Adrenal gland (tissue), 12 donors: ENCODE data around the gene SUPT5H. TPM values are rescaled to one million over a fixed set of nuclear protein-coding genes. Genes with fewer than 3 reads are reported as not detected.

Source experiments
- DNase-seq, 7 donors: peaks; one replicate each; pipeline ENCODE4 v3.0.0-alpha.2; 2019 to 2020
- H3K27ac ChIP-seq, 5 donors: fragments of 200-600 bp; sonication (generic) in 4 of 5; 1 replicate in 3 of 5; 2 replicates in 2 of 5; pipeline versions ENCODE4 v1.5.1 to v1.8.0; 2016 to 2020; ENCODE audit warnings: mild to moderate bottlenecking in 1 of 5
- H3K27me3 ChIP-seq: fragments of 200-600 bp; 2 replicates; pipeline ENCODE4 v1.8.0; 2021
- H3K36me3 ChIP-seq, 2 donors: fragments of 200-600 bp; replicated peaks in 1 of 2; 1 replicate in 1 of 2; 2 replicates in 1 of 2; pipeline versions ENCODE4 v1.5.1 to v1.8.0; 2018 to 2022
- H3K4me1 ChIP-seq, 2 donors: fragments of 200-600 bp; replicated peaks in 1 of 2; 1 replicate in 1 of 2; 2 replicates in 1 of 2; pipeline versions ENCODE4 v1.5.1 to v1.8.0; 2018 to 2021
- H3K4me3 ChIP-seq, 4 donors: fragments of 200-600 bp; sonication (generic) in 3 of 4; one replicate each; pipeline ENCODE4 v1.5.1; 2016 to 2018
- H3K9me3 ChIP-seq, 3 donors: fragments of 200-600 bp; sonication (generic) in 1 of 3; replicated peaks in 1 of 3; 1 replicate in 2 of 3; 2 replicates in 1 of 3; pipeline versions ENCODE4 v1.5.1 to v1.8.0; 2016 to 2021
- POLR2A ChIP-seq, 2 donors: fragments of 450-650 bp; IDR thresholded peaks; one replicate each; pipeline ENCODE4 v1.6.1; 2017; ENCODE audit warnings: antibody characterized with exemption in 2 of 2, mild to moderate bottlenecking in 2 of 2, moderate library complexity in 1 of 2
- WGBS, 4 donors: extraction: QIAGEN DNeasy Blood & Tissue Kit in 2 of 4; methylation state at CpG; one replicate each; pipeline versions ENCODE4 v1.1.5 to v1.1.7; 2013 to 2017; 5-methylcytosine and 5-hydroxymethylcytosine counted together
- intact Hi-C, 2 donors: fragments of 100-400 bp; cut with DNase I; formaldehyde crosslinking; loops; one replicate each; pipeline versions ENCODE4 v1.14.1 to v1.15.0; 2022 to 2023
- polyA plus RNA-seq, 3 donors: library from polyadenylated mRNA; stranded (reverse); fragments of 200-250 nt in 2 of 3; fragments of 350-450 nt in 1 of 3; fragmentation: Illumina TruSeq in 1 of 3; extraction: RNeasy Lipid Tissue Mini Kit (QIAGEN cat#74804) in 1 of 3; gene quantifications; one replicate each; pipeline ENCODE4 v1.2.3, GENCODE V29; 2013 to 2014
- total RNA-seq, 9 donors: library from RNA; depleted of rRNA in 4 of 9; stranded (reverse); fragments of >200 nt in 4 of 9; fragments of 120-200 nt in 1 of 9; fragmentation: NEBNext Ultra II Directional in 1 of 9; extraction: Animal tissue kit (Norgen Biotek cat#: 25700) in 1 of 9; gene quantifications; one replicate each; pipeline versions ENCODE4 v1.1.0 to v1.2.4, GENCODE V29; 2013 to 2023
- TF ChIP-seq, protein P1 (sequence below), 6 experiments: fragments of 450-650 bp in 4 of 6; fragments of 200-600 bp in 2 of 6; sonication (generic) in 1 of 6; IDR thresholded peaks; 1 replicate in 5 of 6; 2 replicates in 1 of 6; pipeline versions ENCODE4 v1.5.1 to v1.8.0; 2016 to 2021; ENCODE audit warnings: antibody characterized with exemption in 6 of 6, mild to moderate bottlenecking in 2 of 6, moderate library complexity in 1 of 6
- donor health status: healthy with polysubstance abuse.
- donor health status: Bipolar disorder and iron deficiency.
- donor health status: DM: yes; HTN: yes; CAD: no.
- donor health status: DM: no; HTN: no; CAD: no.
- donor health status: DM: no; HTN: no; CAD: no.
- donor health status: DM: yes; HTN: yes; CAD: no.

Gene SUPT5H
- total and polyA plus RNA-seq, 12 donors: 42.0 to 612 (median 99.1) TPM

DNA sequence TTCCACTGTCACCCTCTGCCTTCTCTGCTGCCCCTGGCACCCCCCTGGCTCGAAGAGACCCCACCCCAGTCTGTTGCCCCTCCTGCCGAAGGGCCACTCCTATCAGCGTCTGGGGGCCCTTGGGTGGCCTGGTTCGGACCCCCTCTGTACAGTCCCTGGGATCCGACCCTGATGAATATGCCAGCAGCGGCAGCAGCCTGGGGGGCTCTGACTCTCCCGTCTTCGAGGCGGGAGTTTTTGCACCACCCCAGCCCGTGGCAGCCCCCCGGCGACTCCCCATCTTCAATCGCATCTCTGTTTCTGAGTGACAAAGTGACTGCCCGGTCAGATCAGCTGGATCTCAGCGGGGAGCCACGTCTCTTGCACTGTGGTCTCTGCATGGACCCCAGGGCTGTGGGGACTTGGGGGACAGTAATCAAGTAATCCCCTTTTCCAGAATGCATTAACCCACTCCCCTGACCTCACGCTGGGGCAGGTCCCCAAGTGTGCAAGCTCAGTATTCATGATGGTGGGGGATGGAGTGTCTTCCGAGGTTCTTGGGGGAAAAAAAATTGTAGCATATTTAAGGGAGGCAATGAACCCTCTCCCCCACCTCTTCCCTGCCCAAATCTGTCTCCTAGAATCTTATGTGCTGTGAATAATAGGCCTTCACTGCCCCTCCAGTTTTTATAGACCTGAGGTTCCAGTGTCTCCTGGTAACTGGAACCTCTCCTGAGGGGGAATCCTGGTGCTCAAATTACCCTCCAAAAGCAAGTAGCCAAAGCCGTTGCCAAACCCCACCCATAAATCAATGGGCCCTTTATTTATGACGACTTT lies 36.8 kb upstream of the SUPT5H start:
- Histone ChIP-seq H3K27ac (peak overlapping the region; percentile 89 to 97 (median 96)), H3K27me3 (no peaks in the 10 kb centered on the region), H3K36me3 (peaks cover 0 to 16% of the 10 kb centered on the region in 2 donors), H3K4me1 (peaks cover 14 to 42% of the 10 kb centered on the region in 2 donors), H3K4me3 (peak overlapping the region; percentile 27 to 95 (median 81)), H3K9me3 (no peaks in the 10 kb centered on the region)
- DNase-seq: peak in 4 of 7 donors; percentile 42 to 61 (median 54)
- TF ChIP-seq POLR2A (IDR thresholded peaks at IDR 0.05): peak; percentile 26 to 27
- TF ChIP-seq, protein P1, sequence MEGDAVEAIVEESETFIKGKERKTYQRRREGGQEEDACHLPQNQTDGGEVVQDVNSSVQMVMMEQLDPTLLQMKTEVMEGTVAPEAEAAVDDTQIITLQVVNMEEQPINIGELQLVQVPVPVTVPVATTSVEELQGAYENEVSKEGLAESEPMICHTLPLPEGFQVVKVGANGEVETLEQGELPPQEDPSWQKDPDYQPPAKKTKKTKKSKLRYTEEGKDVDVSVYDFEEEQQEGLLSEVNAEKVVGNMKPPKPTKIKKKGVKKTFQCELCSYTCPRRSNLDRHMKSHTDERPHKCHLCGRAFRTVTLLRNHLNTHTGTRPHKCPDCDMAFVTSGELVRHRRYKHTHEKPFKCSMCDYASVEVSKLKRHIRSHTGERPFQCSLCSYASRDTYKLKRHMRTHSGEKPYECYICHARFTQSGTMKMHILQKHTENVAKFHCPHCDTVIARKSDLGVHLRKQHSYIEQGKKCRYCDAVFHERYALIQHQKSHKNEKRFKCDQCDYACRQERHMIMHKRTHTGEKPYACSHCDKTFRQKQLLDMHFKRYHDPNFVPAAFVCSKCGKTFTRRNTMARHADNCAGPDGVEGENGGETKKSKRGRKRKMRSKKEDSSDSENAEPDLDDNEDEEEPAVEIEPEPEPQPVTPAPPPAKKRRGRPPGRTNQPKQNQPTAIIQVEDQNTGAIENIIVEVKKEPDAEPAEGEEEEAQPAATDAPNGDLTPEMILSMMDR (IDR thresholded peaks at IDR 0.05): no peak
- WGBS, 4 donors: 40 to 63% (median 46%) methylated on average over 16 to 20 of the region's 20 CpGs
- intact Hi-C loops: no loop called here

DNA sequence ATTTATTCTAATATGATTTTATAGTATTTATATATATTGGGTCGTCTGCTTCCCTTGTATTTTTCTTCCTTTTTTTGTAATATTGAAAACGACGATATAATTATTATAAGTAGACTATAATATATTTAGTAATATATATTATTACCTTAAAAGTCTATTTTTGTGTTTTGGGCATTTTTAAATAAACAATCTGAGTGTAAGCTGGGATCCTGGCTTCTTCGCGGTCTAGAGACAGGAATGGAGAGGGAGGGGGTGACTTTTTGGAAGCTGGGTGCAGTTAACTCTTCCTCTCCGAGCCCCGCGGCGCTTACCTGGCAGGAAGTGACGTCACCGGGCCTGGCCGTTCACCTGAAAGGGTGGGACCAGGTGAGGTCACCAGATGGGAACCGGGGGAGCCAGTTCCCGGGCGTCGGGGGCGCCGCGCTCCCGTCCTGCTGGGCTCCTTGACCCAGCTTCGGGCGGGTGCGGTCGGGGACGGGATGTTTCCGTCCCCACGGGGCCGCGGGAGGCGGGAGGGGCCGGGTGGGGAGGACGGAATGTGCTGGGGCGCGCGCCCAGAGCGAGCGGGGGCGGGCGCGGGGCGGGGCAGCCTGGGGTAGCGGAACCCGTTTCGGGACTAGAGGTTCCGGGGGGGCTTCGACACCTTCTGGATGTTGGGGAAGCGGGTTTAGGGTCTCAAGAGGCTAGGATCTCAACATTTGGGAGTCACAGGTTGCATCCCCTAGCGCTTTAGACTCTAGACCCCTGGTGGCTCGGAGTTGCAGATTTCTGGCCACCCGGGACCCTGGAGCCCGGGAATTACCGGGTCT lies 36.0 kb upstream of the SUPT5H start:
- peak overlapping the region in 2 of 4 donors; percentile 82 to 95 for H3K4me3 ChIP-seq
- intact Hi-C loops: no loop called here

DNA sequence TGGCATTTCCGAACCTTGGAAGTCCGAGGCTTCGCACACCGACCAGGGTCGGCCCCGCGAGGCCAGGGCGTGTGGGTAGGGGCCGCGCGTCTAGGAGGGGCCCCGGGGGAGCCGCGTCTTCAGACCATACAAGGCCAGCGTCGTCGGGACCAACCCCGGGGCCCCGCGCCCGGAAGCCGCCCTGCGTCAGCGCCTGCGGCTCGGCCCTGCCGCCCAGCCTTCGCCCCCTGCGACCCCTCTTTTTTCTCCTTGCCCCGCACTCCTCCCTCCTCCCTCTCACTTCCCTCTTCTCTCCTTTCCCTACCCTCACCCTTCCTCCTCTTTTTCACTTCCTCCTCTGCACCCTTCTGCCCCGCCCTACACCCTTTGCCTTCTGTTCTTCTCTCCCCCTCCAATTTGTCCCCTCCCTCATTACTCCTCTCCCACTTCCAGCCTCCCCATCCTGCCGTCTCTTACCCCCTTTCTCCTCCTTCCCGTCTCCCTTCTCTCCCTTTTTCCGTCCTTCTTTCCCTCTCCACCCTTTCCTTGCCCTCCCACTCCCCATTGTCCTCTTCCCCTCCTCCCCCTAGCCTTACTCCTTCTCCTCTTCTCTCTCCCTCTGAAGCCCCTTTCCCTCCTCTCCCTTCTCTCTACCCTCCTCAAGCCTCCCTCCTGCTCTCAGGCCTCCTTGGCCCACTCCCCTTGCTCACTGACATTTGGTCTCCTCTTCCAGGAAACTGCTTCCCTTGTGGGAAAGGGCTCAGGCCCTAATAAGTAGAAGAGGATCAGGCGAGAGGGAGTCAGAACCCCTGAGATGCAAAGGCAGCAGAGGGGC lies 35.2 kb upstream of the SUPT5H start:
- TF ChIP-seq, protein P1 (IDR thresholded peaks at IDR 0.05): no peak
- TF ChIP-seq POLR2A (IDR thresholded peaks at IDR 0.05): peak; percentile 37 to 57

More for the DNA sequence above, 36.0 kb upstream of the SUPT5H start:
- H3K9me3 ChIP-seq: no peaks in the 10 kb centered on the region
- H3K27ac ChIP-seq: peak overlapping the region; percentile 89 to 97 (median 96)
- H3K4me1 ChIP-seq: peaks cover 9 to 36% of the 10 kb centered on the region in 2 donors
- H3K36me3 ChIP-seq: peaks cover 0 to 16% of the 10 kb centered on the region in 2 donors
- H3K27me3 ChIP-seq: no peaks in the 10 kb centered on the region
- TF ChIP-seq POLR2A (IDR thresholded peaks at IDR 0.05): peak; percentile 51 to 61
- TF ChIP-seq, protein P1 (IDR thresholded peaks at IDR 0.05): peak in 1 of 6 experiments; percentile 37
- WGBS, 4 donors: 2 to 4% (median 3%) methylated on average over 11 to 52 of the region's 52 CpGs
- DNase-seq: peak; percentile 81 to 88 (median 84)

More for the DNA sequence above, 35.2 kb upstream of the SUPT5H start:
- intact Hi-C loops: no loop called here
- peak overlapping the region in 2 of 4 donors; percentile 82 to 95 for H3K4me3 ChIP-seq
- H3K27ac ChIP-seq: peak overlapping the region; percentile 89 to 96 (median 93)
- no peaks in the 10 kb centered on the region for H3K27me3 ChIP-seq
- no peaks in the 10 kb centered on the region for H3K9me3 ChIP-seq
- DNase-seq: peak; percentile 66 to 82 (median 75)
- H3K36me3 ChIP-seq: peaks cover 0 to 16% of the 10 kb centered on the region in 2 donors
- peaks cover 8 to 34% of the 10 kb centered on the region in 2 donors for H3K4me1 ChIP-seq
- WGBS, 4 donors: 4 to 6% (median 5%) methylated on average over 31 to 35 of the region's 35 CpGs
